ENCODE results near the gene KCTD2. TPM values are rescaled to one million over a fixed set of nuclear protein-coding genes. Genes with fewer than 3 reads are reported as not detected.
"Not testable (repeated sequence)": the region's sequence is repeated elsewhere in the genome, so short reads cannot be mapped to it uniquely, and the experiment has no call there.

Gene KCTD2
- polyA plus RNA-seq, 3 donors: 28.8 to 32.0 (median 30.2) TPM

GRCh38 chr17:75067856-75068255, 20.8 kb downstream of the KCTD2 start:
- DNase-seq (ENCODE audit: extremely low read depth in 1 of 11, low read depth in 9 of 11, low spot score in 4 of 11): no peak

GRCh38 chr17:75068750-75069149, 21.7 kb downstream of the KCTD2 start:
- DNase-seq (ENCODE audit: extremely low read depth in 1 of 11, low read depth in 9 of 11, low spot score in 4 of 11): no peak

GRCh38 chr17:75069783-75070182, 22.8 kb downstream of the KCTD2 start:
- no peak for DNase-seq (ENCODE audit: extremely low read depth in 1 of 11, low read depth in 9 of 11, low spot score in 4 of 11)

GRCh38 chr17:75071478-75072271, 24.6 kb downstream of the KCTD2 start:
- DNase-seq (ENCODE audit: extremely low read depth in 1 of 11, low read depth in 9 of 11, low spot score in 4 of 11): not testable (repeated sequence)

- DNase-seq (ENCODE audit: extremely low read depth in 1 of 11, low read depth in 9 of 11, low spot score in 4 of 11): not testable (repeated sequence)
These were observed 25.9 kb downstream of the KCTD2 start for GRCh38 chr17:75072909-75073308.

GRCh38 chr17:75073618-75074047, 26.6 kb downstream of the KCTD2 start:
- no peak for DNase-seq (ENCODE audit: extremely low read depth in 1 of 11, low read depth in 9 of 11, low spot score in 4 of 11)

DNA sequence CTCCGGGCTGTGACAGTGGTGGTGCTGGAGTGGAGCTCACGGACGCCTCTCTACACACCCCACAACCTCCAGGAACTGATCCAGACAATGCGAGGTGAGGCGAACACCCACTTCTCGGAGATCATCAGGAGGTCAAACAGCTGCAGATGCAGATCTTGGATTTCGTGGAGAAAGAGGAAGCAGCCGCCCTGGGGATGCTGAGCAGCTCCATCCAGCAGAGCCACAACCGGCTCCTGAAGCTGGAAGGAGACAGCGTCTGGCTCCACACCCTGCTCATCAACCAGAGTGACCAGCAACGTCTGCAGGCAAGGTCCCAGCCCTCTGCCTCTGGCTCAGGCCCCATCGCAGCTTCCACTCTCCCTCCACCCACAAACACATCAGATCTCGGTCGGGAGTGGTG, 27.5 kb downstream of the KCTD2 start:
- DNase-seq (ENCODE audit: extremely low read depth in 1 of 11, low read depth in 9 of 11, low spot score in 4 of 11): no peak

DNA sequence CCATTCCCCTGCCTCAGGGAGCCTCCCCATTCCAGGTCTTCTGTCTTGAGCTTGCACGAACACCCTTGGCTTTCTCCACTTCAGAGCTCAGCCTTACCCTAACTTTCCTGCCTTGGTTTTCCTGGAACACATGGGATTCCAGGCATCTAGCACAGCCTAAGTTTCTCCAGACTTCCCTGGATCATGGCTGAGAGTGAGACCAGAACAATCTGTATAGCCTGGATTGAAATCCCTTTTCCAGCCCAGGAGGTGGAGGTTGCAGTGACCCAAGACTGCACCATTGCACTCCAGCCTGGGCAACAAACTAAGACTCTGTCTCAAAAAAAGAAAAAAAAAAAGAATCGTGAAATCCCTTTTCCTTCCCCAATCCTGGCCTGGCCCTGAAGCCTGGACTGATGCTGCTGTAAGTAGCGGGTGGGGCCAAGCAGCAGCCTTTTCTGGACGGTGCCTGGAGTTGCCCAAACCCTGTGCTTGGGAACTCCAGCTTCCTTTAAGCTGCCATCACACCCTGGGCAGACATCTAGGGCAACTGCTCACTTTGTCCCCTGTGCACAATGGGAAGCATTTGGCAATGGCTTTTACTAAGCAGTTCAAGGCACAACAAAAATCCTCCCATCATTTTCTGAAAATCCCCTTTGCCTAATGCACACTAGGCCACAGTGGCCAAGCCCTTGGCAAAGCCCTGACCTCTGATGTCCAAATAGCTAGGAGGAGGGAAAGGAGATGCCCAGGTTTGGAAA, 28.7 kb downstream of the KCTD2 start:
- DNase-seq (ENCODE audit: extremely low read depth in 1 of 11, low read depth in 9 of 11, low spot score in 4 of 11): no peak

DNA sequence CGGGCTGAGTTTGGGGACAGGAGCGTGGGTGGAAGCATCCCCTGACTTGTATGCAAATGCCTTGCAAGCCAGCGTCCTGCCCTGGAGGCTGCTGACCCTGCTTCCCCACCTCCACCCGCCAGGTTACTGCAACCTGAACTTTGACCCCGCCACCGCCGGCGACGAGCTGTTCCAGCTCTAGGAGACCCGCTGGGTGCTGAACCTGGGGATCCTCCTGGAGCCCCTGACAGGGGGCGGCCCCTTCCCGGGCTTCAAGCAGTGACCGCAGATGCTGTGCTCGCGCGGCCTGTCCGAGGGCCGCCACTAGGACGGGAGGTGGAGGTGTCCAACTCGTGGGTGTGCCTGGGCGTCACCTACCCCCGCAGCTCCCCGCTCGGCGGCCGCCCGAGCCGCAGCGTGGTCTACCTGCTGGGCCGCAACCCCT, 30.1 kb downstream of the KCTD2 start:
- DNase-seq (ENCODE audit: extremely low read depth in 1 of 11, low read depth in 9 of 11, low spot score in 4 of 11): no peak

- DNase-seq (ENCODE audit: extremely low read depth in 1 of 11, low read depth in 9 of 11, low spot score in 4 of 11): peak in 1 of 11 donors; percentile 37
These were observed 30.7 kb downstream of the KCTD2 start for GRCh38 chr17:75077496-75078283.

DNA sequence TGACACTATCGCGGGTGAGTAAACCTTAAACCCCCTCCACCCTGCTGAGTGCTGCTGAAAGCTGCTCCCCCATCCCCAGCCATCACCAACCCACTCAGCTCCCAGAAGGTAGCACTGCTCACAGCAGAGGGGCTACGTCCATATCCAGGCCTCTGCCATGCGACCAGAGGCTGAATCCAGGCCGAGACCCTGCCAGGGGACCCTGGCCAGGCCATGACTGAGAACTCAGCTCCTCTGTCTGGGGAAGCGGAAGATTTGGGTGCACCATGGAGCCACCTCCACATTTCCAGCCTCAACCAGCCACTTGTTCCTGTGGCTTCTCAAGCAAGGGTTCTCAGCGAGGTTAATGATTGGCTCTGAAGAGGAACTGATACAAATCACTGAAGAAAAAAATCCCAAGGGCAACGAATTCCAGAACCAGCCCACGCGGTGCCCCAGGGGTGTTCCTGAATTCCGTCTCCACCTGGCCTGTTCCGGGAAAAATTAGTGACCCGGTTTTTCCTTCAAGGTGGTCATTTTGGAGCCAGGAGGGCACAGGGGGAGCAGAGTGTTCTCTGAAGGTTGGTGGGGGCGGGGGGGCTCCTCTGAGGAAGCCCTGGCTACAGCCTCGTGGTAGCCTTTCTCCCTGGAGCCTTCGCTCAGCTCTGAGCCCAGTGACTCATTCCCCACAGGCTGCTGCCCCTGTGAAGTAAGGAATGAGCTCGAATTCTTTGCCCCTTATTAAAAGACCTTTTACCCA, 31.4 kb downstream of the KCTD2 start:
- DNase-seq (ENCODE audit: extremely low read depth in 1 of 11, low read depth in 9 of 11, low spot score in 4 of 11): peak in 2 of 11 donors; percentile 44 to 74

DNA sequence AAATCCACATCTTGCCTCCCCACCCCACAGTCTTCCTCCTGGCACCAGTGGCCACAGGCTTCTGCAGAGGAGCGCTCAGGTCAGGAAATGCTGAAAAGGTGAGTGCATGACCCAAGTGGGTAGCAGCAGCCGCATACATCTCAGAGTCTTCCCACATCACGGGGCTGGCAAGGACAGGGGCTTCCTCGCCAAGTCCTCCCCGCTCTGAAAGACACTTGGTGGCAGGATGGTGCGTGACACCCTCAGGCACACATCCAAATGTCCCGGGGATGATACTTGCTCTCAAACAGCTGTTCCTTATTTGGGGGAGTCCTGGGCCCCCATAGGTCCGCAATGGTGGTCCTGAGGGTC, 32.0 kb downstream of the KCTD2 start:
- no peak for DNase-seq (ENCODE audit: extremely low read depth in 1 of 11, low read depth in 9 of 11, low spot score in 4 of 11)

- DNase-seq (ENCODE audit: extremely low read depth in 1 of 11, low read depth in 9 of 11, low spot score in 4 of 11): no peak
These were observed 34.9 kb downstream of the KCTD2 start for GRCh38 chr17:75081611-75082540.

GRCh38 chr17:75082683-75083082, 35.7 kb downstream of the KCTD2 start:
- no peak for DNase-seq (ENCODE audit: extremely low read depth in 1 of 11, low read depth in 9 of 11, low spot score in 4 of 11)

GRCh38 chr17:75084039-75084660, 37.1 kb downstream of the KCTD2 start:
- no peak for DNase-seq (ENCODE audit: extremely low read depth in 1 of 11, low read depth in 9 of 11, low spot score in 4 of 11)

DNA sequence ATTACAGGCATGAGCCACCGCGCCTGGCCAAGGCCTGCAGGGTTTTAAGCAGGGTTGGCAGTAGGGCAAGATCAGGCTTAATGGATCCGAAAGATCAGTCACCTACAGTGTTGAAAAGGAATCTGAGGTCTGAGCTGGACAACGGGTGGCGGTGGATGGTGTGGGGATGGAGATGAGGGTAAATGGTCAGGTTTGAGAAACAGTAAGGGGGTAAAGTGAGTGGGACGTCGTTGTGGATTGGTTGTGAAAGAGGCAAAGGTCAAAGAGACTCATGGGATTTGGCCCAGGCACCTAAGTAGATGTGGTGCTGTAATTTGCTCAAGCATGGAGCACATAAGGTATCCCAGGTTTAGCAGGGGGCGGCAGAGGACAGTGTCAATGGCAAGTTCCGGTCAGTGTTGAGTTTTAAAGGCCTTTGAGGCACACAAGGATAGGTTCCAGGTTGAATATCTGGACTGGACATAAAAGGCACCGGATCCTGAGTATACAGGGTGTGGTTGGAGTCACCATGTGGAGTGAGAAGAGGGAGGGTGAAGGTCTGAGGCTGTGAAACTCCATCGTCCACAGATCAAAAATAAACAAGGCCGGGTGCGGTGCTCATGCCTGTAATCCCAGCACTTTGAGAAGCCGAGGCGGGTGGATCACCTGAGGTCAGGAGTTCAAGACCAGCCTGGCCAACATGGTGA, 39.6 kb downstream of the KCTD2 start:
- no peak for DNase-seq (ENCODE audit: extremely low read depth in 1 of 11, low read depth in 9 of 11, low spot score in 4 of 11)

DNA sequence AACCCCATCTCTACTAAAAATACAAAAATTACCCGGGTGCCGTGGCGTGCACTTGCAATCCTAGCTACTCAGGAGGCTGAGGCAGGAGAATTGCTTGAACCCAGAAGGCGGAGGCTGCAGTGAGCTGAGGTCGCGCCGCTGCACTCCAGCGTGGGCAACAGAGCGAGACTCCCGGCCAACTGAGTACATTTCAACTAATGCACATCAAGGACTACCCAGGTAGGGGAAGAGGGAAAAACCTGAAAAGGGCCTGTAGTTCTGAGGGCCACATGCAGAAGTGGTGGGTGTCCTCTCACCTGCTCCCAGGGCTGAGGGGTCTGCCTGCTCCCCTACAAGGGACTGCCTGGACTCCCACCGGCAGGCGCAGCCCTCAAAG, 40.1 kb downstream of the KCTD2 start:
- DNase-seq (ENCODE audit: extremely low read depth in 1 of 11, low read depth in 9 of 11, low spot score in 4 of 11): no peak
